Activated gamma-delta T cell (primary cell): ENCODE results near the gene MAGI2.

Source experiments
- DNase-seq: peaks from one replicate; lab custom pipeline; 2025; lab: John Stamatoyannopoulos, UW

The MAGI2 gene

DNA sequence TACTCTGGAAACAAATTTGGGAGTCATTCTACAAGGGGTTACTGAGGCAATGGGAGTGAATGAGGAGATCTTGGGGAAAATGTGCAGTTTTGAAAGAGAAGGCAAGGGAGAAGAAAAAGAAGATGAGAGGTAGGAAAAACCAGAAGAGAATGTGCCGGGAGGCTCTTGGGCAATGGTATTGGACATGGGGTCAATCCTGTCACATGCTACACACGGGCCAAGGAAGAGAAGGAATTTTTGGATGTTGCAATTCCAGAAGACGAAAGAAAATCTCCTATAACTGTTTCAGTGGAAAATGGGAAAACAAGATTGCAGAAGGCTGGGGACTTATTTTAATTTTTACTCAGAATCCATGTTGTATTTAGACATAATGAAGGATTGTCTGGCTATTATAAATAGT, 1039.9 kb downstream of the MAGI2 start:
- DNase-seq: no peak

DNA sequence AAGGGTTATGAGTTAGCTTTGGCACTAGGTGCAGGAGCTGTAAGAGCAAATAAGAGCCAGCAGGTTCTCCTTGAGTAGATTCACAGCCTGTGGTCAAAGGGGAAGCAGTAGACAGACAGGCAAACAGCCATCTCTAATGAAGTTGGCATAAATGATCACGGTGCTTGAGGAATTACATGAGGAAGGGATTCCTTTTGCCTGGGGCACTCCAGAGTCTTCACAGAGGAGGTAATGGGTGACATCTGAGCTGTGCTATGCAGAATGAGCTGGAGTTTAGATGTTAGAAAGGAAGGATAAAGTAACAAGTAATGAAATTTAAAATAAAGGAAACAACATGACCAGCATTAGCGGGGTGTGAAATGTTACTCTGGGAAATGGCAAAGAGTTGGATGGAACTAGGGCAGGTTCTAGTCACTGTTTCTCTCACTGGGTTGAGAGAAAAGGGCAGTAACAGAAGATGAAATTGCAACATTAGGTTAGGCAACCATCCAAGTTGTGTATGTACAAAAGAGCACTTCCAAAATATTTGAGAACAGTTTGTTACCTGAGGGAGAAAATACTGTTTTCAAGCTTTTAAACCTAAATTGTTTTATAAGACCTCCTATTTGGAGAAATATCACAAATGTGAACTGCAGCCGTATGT, 1041.1 kb downstream of the MAGI2 start:
- DNase-seq: no peak

DNA sequence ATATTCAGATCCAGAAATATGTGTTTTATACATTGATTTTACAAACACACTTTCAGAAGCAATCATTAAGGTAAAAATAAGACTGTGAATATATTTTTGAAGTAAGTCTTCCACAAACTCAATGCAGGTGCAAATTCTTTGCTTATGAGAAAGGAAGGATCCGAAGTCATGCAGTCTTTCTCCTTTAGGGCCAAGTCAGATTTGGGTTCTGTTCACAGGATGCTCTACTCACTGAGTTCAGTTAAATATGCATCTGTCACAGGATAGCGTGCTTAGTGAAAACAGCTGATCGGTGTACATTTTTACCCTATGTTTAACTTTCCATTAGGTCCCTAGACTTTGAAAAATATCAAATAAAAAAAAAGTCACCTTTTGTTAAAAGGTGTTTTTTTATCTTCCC, 1046.4 kb downstream of the MAGI2 start:
- DNase-seq: no peak

DNA sequence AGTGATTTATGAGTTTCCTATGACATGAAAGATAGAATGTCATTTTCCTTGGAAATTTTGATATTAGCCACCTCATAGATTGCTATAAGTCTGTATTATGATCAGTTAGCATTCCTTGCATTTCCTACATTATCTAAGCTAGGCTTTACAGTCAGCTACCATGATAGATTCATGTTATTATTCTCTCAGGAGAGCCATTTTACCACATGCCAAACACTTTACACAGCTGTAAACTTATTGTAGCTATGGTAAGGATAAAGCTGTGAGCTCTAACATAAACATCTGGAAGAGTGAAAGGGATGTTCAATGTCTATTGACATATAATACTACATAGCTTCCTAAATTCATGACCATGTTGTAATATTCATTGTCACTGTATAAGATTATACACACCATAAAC, 1046.9 kb downstream of the MAGI2 start:
- DNase-seq: no peak

DNA sequence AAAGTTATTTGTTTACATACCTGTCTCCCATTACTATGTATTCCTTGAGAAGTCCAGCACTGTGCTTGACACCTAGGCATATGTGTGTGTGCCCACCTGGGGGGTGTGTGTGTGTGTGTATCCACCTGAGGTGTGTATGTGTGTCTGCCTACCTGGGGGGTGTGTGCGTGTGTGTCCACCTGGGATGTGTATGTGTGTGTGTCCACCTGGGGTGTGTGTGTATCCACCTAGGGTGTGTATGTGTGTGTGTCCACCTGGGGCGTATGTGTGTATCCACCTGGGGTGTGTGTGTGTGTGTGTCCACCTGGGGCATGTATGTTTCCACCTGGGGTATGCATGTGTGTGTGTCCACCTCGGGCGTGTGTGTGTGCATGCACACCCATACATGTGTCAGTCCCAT, 1051.4 kb downstream of the MAGI2 start:
- DNase-seq: no peak

DNA sequence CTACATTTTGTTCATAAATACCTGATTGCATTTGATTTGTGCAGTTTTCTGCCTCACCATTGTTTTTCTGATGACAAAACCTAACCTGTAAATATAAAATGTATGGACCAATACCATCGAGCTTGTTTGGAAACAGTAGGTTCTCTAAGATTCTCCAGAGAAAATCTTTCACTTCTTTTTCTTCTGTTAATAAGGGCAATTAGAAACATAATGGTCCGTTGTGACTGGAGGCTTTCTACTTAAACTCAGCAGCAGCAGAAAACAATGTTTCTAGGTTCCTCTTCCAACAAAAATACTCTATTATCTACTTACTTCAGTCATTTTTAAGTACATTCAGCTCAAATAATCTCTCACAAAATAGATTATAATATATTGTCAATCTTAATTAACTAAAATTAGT, 1053.4 kb downstream of the MAGI2 start:
- no peak for DNase-seq

DNA sequence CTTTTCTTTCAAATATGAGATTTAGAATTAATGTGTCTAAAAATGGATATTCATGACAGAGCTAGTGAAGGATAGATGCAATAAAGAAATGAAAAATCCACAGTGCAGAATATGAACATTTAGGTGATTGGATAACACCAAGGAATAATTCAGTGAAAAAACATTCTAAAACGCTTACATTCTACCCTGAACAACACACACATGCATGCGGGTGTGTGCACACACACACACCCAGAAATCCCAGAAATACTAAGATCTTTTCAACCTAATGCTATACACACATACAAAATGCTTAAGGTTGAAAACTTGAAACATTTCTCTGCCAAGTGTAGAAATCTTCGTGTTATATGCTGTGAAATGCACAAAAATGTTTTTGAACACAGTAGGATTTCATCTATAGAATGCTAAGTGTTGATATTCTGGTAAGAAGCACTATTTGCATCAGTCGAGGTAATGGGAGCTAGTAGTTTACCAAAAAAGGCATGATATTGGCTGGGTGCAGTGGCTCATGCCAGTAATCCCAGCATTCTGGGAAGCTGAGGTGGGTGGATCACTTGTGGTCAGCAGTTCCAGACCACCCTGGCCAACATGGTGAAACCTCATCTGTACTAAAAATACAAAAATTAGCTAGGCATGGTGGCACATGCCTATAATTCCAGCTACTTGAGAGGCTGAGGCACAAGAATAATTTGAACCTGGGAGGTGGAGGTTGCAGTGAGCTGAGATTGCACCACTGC, 1054.3 kb downstream of the MAGI2 start:
- DNase-seq: no peak

DNA sequence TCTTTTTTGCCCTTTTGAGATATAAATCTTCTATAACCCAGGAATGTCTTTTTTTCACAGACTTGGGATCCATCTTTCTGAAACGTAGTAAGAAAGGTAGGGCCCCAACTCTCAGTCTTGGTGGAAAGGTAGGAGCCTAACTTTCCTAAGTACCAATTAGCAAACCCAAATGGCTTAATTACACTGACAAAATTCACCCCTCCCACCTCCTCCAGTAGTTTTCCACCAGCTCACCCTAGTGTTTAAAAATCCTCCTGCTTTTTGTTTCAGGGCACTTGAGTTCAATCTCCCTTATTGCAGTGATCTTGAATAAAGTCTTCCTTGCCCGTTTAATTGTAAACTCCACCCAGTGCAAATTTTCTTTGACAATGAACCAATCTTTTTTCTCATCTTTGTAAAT, 1054.9 kb downstream of the MAGI2 start:
- no peak for DNase-seq

DNA sequence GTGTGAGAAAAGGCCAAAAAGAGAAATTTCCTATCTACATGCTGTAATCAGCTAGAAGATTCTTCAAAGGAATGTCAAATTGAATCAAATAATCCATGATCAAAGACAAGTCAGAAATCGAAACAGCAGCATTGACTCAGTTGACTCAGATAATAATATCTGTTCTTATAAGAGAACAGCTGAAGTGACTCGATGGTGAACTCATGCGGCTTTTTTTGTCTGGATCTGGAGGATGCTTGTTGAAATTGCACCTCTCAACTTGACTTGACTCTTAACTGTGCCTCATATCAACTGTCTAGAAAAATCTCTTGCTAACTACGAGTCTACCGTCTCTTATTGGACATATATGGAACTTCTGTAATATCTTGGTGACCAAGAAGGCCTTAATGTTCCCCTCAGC, 1055.4 kb downstream of the MAGI2 start:
- no peak for DNase-seq

DNA sequence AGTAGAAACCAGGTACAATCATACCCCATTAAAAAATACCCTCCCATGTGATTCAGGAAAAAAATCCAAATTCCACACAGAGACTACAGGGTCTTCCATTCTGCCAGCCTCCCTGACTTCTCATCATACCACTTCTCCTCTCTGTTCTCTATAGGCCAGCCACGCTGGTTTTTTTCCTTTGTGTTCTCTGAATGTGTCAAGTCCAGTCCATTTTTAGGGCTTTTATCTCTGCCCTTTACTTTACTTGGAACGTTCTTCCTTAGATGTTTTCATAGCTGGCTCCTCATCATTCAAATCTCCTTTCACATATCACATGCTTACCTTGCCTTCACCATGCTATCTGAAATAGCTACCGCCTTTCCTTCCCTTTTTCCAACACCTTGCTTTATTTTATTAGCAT, 1057.3 kb downstream of the MAGI2 start:
- no peak for DNase-seq

DNA sequence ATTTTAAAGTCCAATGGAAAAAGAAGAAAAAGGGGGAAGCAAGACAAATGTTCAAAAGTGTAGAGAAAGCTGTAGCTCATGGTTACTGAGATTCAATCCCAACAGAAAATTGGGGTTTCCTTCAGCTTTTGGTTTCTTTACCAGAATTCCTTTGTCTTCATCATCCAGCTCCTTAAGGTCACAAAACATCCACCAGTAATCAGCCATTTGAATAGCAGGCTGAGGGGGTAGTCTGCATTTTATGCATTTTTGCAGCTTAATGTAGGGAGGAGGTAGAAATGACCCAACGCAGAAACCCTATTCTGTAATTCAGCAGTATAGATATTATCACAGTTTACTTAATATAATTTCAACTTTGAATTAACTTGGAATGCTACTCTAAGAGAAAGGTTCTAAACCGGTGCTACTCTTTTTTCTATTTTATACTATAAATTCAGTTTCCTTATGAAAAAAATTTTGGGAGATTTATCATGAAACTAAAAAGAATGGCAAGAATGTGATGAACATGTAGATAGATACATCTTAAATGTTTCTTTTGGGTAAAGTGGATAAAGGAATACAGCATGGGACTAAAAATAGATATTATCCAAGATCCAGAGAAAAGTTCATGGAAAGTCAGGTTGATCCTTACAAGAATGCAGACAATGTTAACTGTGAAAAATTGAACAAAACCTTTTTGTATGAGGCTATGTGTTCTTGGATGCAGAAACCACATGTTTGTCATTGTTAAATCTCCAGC, 1058.0 kb downstream of the MAGI2 start:
- no peak for DNase-seq

DNA sequence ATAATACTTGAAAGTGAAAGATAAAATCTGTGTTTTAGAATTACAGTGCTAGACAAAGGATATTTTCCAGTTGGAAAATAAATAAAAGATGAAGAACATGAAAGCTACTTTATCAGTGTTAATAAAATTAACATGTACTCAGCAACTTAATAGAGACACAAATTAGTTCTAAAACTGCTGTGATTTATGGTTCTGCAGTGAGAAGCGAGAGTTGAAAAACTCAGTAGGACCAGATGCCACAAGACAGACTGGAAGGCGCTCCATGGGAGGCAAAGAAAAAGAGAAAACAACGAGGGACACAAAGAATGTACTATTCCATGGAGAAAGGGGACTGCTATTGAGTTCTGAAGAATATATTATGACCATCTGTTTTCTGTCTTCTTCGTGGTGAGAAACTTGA, 1064.4 kb downstream of the MAGI2 start:
- DNase-seq: no peak

DNA sequence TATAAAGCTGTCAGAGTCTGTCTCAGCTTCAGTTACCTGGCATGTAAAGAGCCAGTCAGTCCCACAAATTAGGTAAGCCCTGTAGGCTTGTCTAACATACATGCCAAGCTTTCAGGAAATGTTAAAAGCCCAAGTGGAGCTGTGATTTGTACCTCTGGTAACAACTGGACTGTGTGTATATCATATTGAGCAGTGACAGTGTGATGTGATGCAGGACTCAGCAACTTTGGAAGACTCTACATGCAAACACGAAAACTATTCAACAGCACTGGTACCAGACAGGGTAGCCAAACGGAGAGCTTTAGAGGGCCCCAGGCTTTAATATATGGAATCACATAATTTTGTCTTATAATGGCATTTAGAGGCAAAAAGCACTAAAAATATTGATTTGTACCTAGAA, 1066.9 kb downstream of the MAGI2 start:
- no peak for DNase-seq

DNA sequence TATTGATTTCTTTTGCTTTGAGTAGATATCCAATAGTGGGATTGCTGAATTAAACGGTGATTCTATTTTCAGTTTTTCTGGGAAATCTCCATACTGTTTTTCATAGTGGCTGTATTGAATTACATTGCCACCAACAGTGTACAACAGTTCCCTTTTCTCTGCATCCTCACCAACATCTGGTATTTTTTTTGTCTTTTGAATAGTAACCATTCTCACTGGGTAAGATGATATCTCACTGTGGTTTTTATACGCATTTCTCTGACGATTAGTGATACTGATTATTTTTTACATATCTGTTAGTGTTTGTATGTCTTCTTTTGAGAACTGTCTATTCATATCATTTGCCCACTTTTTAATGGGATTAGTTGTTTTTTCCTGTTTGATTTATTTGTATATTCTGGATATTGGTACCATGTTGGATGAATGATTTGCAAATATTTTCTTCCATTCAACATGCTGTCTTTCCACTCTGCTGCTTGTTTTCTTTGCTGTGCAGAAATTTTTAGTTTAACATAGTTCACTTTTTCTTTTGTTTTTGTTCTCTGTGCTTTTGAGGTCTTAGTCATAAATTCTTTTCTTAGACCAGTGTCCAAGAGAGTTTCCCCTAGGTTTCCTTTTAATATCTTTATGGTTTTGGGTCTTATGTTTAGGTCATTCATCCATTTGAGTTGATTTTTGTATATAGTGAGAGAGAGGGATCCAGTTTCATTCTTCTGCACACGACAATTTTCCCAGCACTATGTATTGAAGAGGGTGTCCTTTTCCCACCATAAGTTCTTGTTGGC, 1070.2 kb downstream of the MAGI2 start:
- DNase-seq: no peak

DNA sequence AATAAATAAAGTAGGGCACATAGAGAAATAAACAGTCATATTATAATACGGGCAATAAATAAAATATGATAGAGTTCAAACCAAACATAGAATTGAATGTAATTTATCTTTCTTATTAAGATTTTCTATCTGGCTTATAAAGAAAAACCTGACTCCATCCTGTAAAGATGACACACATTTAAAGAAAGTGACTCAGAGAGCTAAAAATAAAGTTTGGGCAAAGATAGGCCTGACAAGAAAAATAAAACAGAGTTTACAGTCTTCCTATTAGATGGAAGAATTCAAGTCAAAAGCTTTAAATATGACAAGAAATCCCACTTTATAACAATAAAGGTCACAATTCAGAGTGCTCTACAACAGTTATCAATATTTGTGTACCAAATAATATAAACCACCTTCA, 1074.3 kb downstream of the MAGI2 start:
- no peak for DNase-seq

DNA sequence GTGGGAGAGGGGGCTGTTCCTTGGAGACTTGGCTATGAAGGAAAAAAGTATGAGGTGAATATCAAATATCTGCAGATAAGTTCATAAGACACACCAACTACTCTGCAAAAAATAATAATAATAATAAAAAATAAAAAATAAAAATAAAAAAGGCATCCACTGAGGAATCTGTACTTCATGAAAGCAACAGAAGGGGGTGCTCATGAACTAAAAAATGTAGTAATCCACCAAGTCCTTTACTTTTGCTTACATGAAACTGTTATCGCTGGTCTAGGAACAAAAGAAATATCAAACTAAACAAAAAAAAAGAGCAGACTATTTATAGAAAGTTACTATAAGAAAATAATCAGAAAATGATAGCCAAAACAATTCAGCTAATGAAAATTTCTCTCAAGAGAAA, 1075.9 kb downstream of the MAGI2 start:
- no peak for DNase-seq

DNA sequence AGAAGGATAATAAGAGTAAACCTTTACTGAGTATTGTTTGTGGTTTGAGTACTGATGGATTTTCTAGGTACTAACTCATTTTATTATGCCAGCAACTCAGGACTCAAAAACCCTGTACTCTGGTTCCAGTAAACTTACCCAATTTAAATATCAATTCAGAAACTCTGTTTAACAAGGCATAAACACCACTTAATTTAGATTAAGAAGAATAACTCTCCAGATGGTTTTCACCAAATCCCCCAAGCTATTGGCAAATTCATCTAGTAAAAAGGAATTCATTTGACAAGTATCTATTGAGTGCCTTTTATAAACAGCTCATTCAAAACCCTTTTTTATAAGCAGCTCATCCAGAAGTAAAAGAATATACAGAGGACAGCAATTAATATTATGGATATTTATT, 1082.5 kb downstream of the MAGI2 start:
- no peak for DNase-seq

DNA sequence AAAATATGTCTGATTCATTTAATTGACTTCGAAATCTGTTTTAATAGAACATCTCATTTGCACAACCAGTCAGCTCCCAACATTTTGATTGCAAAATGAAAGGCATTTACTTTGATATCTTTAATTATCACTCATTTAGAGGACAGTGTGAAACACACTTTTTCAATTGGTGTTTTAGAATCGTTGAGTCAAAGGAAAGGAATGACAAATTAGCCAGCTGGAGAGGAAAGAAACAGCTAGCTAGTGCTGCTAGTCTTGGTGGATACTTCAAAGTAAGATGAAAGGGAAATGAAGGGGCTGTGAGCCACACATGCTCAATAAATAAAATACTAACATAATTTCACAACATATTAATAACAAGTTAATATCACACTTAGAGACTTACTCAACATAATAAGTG, 1084.7 kb downstream of the MAGI2 start:
- no peak for DNase-seq

DNA sequence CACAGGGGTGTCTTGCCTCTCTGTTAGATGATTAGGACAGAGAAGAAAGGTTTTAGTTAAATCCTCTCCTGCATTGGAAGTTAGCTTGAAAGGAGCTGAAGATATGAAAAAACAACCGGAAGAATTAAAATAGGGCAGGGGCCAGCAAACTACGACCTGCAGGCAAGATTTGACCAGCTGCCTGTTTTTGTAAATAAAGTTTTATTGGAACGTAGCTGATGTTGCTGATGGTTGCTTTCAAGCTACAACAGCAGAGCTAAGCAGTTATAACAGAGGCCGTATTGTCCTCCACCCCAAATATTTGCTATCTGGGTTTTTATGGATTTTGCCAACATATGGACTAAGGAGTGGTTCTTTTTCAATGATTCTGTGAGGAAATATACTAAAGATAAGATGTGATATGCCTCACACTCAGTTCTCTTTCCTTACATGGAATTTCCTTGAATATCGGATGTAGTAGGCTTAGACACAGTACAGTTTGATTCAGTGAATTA, 1086.1 kb downstream of the MAGI2 start:
- no peak for DNase-seq

DNA sequence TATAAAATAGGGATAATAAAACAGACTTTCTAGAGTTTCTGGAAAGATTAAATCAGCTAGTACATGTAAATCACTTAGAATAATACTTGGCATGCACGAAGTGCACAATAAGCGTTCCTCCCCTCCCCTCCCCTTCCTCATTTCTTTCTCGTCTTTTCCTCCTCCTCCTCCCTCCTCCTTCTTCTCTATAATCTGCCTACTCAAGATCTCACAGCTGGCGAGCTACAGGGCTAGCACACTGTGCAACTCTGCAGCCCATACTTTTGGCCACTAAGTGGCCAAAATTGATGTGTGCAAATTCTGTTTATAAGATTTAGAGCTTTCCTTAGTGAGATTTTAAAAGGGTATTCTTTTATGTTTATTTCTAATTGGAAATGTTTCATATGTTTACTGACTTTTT, 1089.6 kb downstream of the MAGI2 start:
- DNase-seq: no peak

DNA sequence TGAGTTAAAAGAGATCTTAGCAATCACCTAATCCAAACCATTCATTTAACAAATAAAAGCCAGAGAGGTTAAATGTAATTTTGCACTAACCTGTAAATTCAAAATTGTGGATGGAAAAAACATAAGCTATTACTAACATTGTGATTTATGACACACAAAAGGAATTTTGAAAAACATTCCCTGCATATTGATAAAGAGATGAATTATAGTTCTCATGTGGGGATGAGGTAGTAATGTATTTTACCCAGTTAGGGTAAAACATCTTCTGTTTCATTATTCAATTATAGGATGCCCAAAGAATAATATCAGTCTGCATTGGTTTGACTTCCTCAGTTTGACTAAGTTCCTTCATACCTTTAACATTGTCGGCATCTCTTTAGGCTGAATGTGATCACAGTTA, 1093.6 kb downstream of the MAGI2 start:
- no peak for DNase-seq

DNA sequence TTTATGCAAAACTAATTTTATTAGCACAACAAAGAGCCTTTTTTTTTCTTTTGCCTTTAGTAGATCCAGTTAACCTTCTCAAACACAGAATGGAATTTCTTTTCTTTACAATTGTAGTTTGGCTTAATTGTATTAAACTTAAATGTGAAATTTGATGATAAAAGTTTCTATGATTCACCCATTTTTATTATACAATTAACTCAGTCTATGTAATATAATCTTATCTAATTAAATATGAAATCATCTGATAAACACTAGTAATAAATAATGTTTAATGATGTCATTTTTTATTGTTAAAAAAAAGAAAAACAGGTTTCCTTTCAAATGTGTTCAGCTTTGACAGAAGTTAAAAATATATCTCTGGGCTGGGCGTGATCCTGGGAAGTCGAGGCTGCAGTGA, 1095.8 kb downstream of the MAGI2 start:
- no peak for DNase-seq
